CMK (cell line): Measurements from ENCODE around the gene USP2.
A peak's percentile ranks its signal among the peaks of the same experiment; 100 is the strongest.

Experiments used
- DNase-seq: peaks from one replicate; pipeline ENCODE4 v3.0.0-alpha.2; 2010; ENCODE audit warnings: low read depth

The USP2 gene

GRCh38 chr11:119363081-119363850 lies 18.2 kb downstream of the USP2 start:
- DNase-seq: no peak

DNA sequence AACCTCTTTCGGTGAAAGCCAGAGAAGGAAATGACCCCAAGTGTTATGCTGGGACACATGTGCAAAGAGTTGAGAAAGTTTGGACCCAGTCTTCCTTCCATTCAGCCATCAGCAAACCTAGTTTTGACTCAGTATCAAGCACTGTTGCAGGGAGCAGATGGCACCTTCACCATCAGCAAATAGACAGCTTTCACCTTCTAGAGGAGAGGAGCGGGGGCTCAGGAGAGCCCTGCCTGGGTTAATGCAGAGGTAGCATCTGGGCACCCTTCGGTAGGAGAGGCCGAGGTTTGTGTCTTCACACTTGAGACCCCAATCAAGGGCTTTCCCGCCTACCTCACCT lies 18.8 kb downstream of the USP2 start:
- DNase-seq: no peak

DNA sequence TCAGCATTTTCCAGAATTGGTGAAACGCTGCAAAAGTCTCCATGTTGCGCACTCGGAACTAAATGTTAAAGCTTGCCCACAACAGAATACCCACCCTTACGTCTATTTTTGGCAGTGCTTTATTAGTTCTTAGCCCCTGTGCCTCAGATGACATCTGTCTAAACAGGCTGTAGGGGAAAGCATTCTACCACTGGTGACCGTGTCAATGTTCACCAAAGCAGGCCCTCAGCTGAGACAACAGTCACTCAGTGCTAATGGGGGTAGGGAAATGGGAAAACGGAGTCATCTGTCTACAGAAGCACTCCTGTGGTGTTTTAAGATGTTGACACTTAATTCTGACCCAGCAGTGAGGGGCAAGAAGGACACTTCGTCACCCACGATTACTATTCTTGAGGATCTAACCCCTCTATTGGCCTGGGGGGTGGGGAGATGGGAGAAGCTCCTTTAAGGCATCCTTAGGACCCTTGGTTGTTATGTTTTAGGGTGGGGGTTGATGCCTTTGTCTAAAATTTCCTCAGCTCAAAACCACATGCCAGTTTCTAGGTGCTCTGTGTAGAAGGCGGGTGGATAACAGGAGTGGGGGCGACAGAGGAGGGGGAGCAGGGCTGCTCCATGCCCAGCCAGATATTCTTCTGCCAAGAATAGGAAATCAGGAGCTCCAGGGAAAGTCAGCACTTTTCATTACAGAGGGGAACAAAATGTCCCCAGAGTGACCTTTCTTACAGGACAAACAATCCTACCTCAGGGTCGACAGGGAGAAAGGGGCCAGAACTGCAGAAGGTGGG lies 19.4 kb downstream of the USP2 start:
- DNase-seq: no peak

GRCh38 chr11:119361056-119361787 lies 20.3 kb downstream of the USP2 start:
- DNase-seq: no peak

GRCh38 chr11:119359365-119360214 lies 21.9 kb downstream of the USP2 start:
- DNase-seq: no peak

- no peak for DNase-seq
These were observed 24.4 kb downstream of the USP2 start for GRCh38 chr11:119357074-119357473.

DNA sequence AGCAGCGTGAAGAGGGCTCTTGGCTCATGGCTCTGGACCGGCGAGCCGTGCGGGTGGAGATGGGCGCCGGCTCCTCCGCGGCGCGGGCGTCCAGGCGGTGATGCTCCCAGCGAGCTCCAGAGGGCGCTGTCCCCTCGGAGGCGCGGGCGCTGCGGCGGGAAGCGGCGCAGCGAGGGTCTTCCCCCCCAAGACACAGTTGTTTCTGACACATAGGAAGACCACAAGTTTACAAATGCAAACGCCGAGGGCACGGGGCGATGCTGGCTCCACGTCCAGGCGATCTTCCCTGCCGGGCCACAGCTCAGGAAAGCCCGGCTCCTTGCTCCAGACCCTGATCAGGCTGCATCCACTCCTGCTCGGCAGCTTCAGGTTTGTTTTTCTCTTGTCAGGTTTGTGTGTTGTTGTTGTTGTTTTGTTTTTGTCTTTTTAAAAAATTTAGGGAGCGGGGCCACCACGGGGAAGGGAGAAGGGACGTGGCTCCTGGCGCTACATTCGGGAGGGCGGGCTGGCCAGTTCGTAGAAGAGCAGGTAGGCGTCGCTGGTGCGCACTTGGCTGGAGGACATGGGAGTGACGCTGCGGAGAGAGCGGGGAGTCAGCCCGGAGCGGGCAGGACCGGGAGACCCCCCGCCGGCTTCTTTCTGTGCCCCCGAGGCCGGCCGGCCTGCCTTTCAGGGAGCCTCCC lies 25.0 kb downstream of the USP2 start:
- DNase-seq: peak; percentile 58

DNA sequence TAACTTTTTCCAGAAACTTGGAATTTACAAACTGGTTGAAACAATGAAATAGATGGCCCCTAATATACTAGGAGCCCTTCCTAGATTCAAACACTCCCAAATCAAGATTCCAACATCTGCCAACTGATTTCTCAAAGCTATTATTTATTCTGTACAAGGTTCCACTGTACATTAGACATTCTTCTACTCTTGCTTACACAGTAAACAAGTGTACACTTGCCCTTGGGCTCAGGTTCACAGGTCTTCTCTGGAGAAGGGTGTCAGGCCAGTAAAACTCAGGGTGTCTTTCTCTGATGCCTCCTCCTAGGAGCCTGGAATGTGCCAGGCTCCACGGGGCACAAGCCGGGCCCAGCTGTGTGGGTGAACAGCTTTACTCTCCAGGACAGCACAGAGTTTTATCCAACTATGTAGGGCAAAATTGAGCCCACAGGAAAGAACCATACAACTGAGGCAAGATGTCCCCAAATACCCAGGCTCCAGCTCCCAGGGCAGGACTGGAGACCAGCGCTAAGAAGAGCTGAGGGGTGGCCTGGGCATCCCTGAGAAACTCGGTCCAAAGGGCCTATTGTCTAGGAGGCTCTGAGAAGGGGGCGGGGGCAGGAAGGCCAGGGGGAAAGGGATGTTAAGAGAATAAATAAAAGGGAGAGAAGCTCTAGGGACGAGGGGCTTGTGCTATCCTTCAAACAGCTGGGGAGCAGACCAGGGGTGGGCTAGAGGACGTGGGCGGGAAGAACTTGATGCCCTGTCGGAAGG lies 26.2 kb downstream of the USP2 start:
- DNase-seq: no peak

GRCh38 chr11:119352857-119353260 lies 28.6 kb downstream of the USP2 start:
- DNase-seq: no peak

- DNase-seq: no peak
These were observed 30.3 kb downstream of the USP2 start for GRCh38 chr11:119351232-119351631.

DNA sequence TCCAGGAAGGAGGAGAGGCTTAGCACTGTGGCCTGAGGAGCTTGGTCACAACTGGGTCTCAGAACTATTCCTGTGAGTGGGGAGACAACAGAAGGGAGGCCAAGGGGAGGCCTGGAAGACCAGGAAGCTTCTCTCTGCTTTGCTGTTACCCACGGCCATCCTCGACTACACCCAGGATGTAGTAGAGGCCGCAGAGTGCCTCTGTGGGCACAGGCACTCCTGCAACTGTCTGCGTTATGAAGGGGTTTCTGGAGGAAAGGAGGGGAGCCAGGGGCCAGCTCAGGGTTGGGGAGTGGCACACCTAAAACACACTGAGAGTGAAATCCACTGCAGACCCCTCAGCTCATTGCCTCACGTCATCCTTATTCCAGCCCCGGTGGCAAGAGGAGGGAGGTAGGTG lies 31.2 kb downstream of the USP2 start:
- DNase-seq: no peak

DNA sequence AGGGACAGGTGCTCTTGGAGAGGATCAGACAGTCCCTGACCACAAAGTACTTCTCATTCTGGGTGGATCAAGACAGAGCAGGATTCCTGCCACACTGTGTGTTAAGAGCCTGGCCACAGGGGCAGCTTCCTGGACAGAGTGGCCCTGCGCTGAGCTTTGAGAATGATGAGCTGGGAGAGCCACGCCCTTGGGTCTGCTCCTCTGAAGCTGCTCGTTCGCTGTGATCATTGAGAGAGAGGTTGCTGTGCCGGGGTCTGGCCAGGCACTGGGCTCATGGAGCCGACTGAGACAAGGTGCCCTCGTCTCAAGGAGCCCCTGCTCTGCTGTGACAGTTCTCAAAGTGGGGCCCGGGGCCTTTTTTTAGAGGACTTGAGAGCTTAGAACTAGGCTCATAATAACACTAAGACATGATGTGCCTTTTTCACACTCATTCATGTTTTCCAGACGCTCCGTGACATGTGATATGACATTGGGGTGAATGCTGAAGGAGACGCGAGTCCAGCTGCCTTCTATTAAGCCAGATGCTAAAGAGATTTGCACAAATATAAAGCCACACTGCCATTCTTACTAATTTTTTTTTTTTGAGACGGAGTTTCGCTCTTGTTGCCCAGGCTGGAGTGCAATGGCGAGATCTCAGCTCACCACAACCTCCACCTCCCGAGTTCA lies 33.4 kb downstream of the USP2 start:
- DNase-seq: no peak

DNA sequence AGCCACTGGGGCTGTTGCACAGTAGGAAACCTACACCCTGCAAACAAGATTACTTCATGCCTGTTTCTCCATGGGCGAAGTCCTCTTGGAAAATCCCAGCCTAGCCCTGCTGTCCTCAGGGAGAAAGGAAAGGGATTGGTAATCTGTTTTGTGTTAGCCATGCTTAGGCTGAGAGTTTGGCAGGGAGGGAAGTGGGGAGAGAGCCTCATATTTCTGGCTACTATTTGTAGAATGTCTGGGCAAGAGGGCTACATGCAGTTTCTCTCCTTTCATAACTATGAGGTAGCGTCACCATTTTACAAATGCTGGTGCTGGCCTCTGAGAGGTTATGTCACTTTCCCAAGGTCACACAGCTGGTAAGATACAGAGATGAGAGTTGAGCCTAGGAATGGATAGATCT lies 34.2 kb downstream of the USP2 start:
- no peak for DNase-seq

DNA sequence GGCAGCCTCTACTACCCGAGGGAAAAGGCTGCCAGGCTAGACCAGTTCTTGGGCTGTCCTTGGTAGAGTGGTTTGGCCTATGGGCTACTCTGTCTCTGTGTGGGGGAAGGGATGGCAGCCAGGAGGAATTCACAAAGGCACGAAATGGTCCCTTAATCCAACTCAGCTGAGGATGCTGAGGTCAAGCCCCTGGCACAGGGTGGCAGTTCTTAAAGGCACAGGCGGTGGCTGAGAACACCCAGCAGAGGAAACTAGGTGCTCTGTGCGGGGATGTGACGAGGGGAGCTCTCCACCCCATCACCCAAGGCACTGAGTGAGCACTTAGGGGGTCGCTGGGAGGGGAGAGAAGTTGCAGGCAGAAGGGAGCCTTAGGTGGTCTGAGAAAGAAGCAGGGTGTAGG lies 34.9 kb downstream of the USP2 start, which contains the start of gene MFRP:
Gene MFRP (minus strand): TSS at position 101 of the 400 bp plus-strand sequence. CDS start 192 bp downstream, outside the sequence.
- no peak for DNase-seq

DNA sequence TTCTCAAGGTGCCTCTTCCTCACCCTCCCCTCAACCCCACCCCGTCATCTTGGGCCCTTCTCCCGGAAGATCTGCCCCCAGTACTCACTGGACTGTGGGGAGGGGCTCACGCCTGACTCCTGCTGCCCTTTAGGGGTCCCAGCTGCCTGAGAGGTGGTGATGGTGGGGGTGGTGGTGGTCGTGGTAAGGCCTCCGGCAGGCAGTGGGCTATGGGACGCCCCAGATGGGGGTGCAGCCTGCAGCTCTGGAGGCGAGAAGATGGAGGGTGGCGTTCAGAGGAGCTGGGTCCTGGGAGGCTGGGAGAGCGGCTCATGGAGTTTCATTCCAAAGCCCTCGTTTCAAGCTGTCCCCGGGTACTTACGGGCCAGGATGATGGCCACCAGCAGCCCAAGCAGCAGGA lies 35.8 kb downstream of the USP2 start:
- no peak for DNase-seq

- DNase-seq: no peak
These were observed 37.0 kb downstream of the USP2 start for GRCh38 chr11:119344291-119345010.

DNA sequence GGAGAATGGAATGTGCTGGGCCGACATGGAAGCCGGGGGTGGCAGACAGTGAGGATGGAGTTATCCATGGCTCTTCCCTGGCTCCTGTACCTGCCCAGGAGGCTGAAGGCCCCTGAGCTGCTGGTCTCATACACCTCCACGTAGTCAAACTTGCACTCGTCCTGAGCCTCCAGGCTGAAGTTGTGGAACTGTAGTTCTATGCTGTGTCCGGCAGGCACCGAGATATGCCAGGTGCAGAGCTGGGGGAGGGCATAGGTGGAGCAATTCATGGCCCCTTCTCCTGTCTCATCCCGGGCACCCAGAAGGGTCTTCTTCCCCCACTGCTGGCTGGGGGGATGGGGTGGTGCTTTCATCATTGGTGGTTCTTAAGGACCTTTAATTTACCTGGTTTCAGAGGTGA lies 37.8 kb downstream of the USP2 start:
- DNase-seq: no peak

DNA sequence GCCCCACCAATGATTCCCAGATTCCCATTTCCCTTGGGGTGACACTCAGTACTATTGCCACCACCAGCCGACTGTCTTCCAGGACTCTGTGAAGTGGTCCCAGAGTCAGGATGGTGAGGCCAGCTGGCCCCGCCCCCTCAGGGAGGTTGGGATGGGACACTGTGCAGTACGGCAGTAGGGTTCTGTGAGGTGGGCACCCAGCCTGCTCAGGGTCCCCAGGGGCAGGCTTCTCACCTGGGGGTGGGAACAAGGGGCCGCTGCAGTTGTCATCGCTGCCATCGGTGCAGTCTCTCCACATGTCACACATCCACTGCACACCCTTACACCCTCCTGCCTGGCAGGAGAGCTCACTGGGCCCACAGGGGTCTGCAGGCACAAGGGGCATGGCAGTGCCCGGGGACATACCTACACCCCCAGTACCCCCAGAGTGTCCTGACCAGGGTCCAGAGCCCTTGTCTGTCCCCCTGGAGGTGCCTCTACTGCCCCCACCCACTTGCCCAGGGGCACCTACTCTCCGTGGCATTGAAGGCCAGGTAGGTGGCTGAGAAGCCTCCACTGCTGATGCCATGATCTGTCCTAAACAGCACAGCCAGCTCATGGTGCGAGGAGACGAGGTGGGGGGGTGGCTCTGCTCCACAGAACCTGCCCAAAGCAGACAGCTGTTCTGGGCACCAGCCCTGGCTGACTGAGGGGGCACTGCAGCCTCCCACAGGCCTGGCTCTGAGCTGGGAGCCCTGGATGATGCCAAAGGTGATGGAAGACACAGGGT lies 38.9 kb downstream of the USP2 start:
- no peak for DNase-seq

DNA sequence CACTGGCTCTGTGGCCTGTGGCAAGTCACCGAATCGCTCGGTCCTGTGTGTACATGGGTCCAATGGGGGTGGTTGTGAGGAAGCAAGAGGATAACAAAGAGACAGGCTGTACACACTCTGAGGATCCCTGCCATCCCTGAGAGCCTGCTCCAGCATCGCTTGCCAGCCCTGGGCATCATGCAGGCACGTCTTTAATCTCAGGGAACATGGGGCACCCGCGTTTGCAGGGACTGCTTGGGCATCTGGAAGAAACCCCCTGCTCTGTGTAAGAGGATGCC lies 39.5 kb downstream of the USP2 start:
- no peak for DNase-seq
